Measurements from ENCODE around the gene TRAP1.

- TF ChIP-seq POLR2A (IDR thresholded peaks at IDR 0.05; ENCODE audit: low read length), result no peak
- no peak for TF ChIP-seq GATA1 (IDR thresholded peaks at IDR 0.05; ENCODE audit: low read depth, low read length)
Observed at GRCh38 chr16:3650631-3651265, 66.6 kb downstream of the TRAP1 start.

All from erythroblast (primary cell).